ENCODE results near the gene ANKFN1.
A peak's percentile ranks its signal among the peaks of the same experiment; 100 is the strongest.

Gene ANKFN1

GRCh38 chr17:56313201-56313600, 159.9 kb downstream of the ANKFN1 start:
- no peak overlapping the region for H3K4me3 ChIP-seq (ENCODE audit: low read length)
- DNase-seq (ENCODE audit: low read depth, low spot score): peak; percentile 73

- H3K4me3 ChIP-seq (ENCODE audit: low read length): no peak overlapping the region
- DNase-seq (ENCODE audit: low read depth, low spot score): no peak
Observed at GRCh38 chr17:56314026-56314425, 160.8 kb downstream of the ANKFN1 start.

GRCh38 chr17:56314984-56315602, 161.8 kb downstream of the ANKFN1 start:
- no peak overlapping the region for H3K4me3 ChIP-seq (ENCODE audit: low read length)
- no peak for DNase-seq (ENCODE audit: low read depth, low spot score)

GRCh38 chr17:56316604-56317003, 163.3 kb downstream of the ANKFN1 start:
- no peak overlapping the region for H3K4me3 ChIP-seq (ENCODE audit: low read length)
- DNase-seq (ENCODE audit: low read depth, low spot score): no peak

- no peak overlapping the region for H3K4me3 ChIP-seq (ENCODE audit: low read length)
- peak; percentile 84 for DNase-seq (ENCODE audit: low read depth, low spot score)
Observed at GRCh38 chr17:56317351-56318208, 164.3 kb downstream of the ANKFN1 start.

- H3K4me3 ChIP-seq (ENCODE audit: low read length): no peak overlapping the region
- peak; percentile 89 for DNase-seq (ENCODE audit: low read depth, low spot score)
Observed at GRCh38 chr17:56319531-56319930, 166.3 kb downstream of the ANKFN1 start.

- H3K4me3 ChIP-seq (ENCODE audit: low read length): no peak overlapping the region
- DNase-seq (ENCODE audit: low read depth, low spot score): no peak
Observed at GRCh38 chr17:56320443-56320842, 167.2 kb downstream of the ANKFN1 start.

- DNase-seq (ENCODE audit: low read depth, low spot score): no peak
- no peak overlapping the region for H3K4me3 ChIP-seq (ENCODE audit: low read length)
Observed at GRCh38 chr17:56322991-56323390, 169.7 kb downstream of the ANKFN1 start.

GRCh38 chr17:56324676-56325075, 171.4 kb downstream of the ANKFN1 start:
- H3K4me3 ChIP-seq (ENCODE audit: low read length): no peak overlapping the region
- no peak for DNase-seq (ENCODE audit: low read depth, low spot score)

- no peak overlapping the region for H3K4me3 ChIP-seq (ENCODE audit: low read length)
- DNase-seq (ENCODE audit: low read depth, low spot score): no peak
Observed at GRCh38 chr17:56325313-56326000, 172.2 kb downstream of the ANKFN1 start.

GRCh38 chr17:56326001-56326359, 172.7 kb downstream of the ANKFN1 start:
- no peak for DNase-seq (ENCODE audit: low read depth, low spot score)
- H3K4me3 ChIP-seq (ENCODE audit: low read length): no peak overlapping the region

- no peak for DNase-seq (ENCODE audit: low read depth, low spot score)
- no peak overlapping the region for H3K4me3 ChIP-seq (ENCODE audit: low read length)
Observed at GRCh38 chr17:56347639-56348038, 194.4 kb downstream of the ANKFN1 start.

- DNase-seq (ENCODE audit: low read depth, low spot score): no peak
- H3K4me3 ChIP-seq (ENCODE audit: low read length): no peak overlapping the region
Observed at GRCh38 chr17:56350592-56350991, 197.3 kb downstream of the ANKFN1 start.

- no peak for DNase-seq (ENCODE audit: low read depth, low spot score)
- H3K4me3 ChIP-seq (ENCODE audit: low read length): no peak overlapping the region
Observed at GRCh38 chr17:56351675-56352074, 198.4 kb downstream of the ANKFN1 start.

GRCh38 chr17:56358651-56359050, 205.4 kb downstream of the ANKFN1 start:
- no peak for DNase-seq (ENCODE audit: low read depth, low spot score)

GRCh38 chr17:56359518-56359917, 206.2 kb downstream of the ANKFN1 start:
- DNase-seq (ENCODE audit: low read depth, low spot score): no peak
- H3K4me3 ChIP-seq (ENCODE audit: low read length): no peak overlapping the region

More at GRCh38 chr17:56358651-56359050, 205.4 kb downstream of the ANKFN1 start:
- H3K4me3 ChIP-seq (ENCODE audit: low read length): no peak overlapping the region

- DNase-seq (ENCODE audit: low read depth, low spot score): no peak
Observed at GRCh38 chr17:56367366-56367765, 214.1 kb downstream of the ANKFN1 start.

GRCh38 chr17:56373981-56374833, 220.9 kb downstream of the ANKFN1 start:
- H3K4me3 ChIP-seq (ENCODE audit: low read length): no peak overlapping the region
- no peak for DNase-seq (ENCODE audit: low read depth, low spot score)

More at GRCh38 chr17:56367366-56367765, 214.1 kb downstream of the ANKFN1 start:
- no peak overlapping the region for H3K4me3 ChIP-seq (ENCODE audit: low read length)

- no peak for DNase-seq (ENCODE audit: low read depth, low spot score)
- no peak overlapping the region for H3K4me3 ChIP-seq (ENCODE audit: low read length)
Observed at GRCh38 chr17:56389356-56389755, 236.1 kb downstream of the ANKFN1 start.
